OCI-LY3 (cell line): ENCODE data around the gene RANBP1.

Experiments used
- CTCF ChIP-seq: fragments of 200-600, 300-600 bp; sonication (generic); IDR thresholded peaks from 2 replicates; pipeline ENCODE4 v1.5.1; 2014; ENCODE audit warnings: antibody characterized with exemption, low read length, low read depth
- EZH2phosphoT487 ChIP-seq: fragments of 200-600 bp; shearing (Covaris generic); IDR thresholded peaks from 2 replicates; pipeline ENCODE4 v1.6.1; 2018; ENCODE audit warnings: antibody characterized with exemption, mixed run types, low read depth

- no peak for TF ChIP-seq CTCF
- TF ChIP-seq EZH2phosphoT487 = no peak
Observed at GRCh38 chr22:20140107-20140445, 24.2 kb downstream of the RANBP1 start.
